GM23248 (cell line): Measurements from ENCODE around the gene PLCB1. TPM values are rescaled to one million over a fixed set of nuclear protein-coding genes. Genes with fewer than 3 reads are reported as not detected.

Source experiments
- DNase-seq: peaks from one replicate; pipeline ENCODE4 v3.0.0-alpha.2; 2015
- H2AFZ ChIP-seq: fragments of 200-600 bp; sonication (generic); 2 replicates; pipeline ENCODE4 v1.6.1; 2016; ENCODE audit warnings: antibody characterized with exemption
- H3F3A ChIP-seq: fragments of 200-600 bp; sonication (generic); 2 replicates; pipeline ENCODE4 v1.6.1; 2016; ENCODE audit warnings: mild to moderate bottlenecking, antibody characterized with exemption, mixed run types; ENCODE audit not compliant: insufficient read depth
- H3K27ac ChIP-seq: fragments of 200-600 bp; sonication (generic); 2 replicates; pipeline ENCODE4 v1.5.1; 2016; ENCODE audit warnings: mild to moderate bottlenecking
- H3K27me3 ChIP-seq: fragments of 200-600 bp; sonication (generic); replicated peaks from 2 replicates; pipeline ENCODE4 v1.6.1; 2016; ENCODE audit warnings: mild to moderate bottlenecking; ENCODE audit not compliant: insufficient read depth
- H3K36me3 ChIP-seq: fragments of 200-600 bp; sonication (generic); 2 replicates; pipeline ENCODE4 v1.6.1; 2016; ENCODE audit warnings: low read depth, mild to moderate bottlenecking
- H3K4me1 ChIP-seq: fragments of 200-600 bp; sonication (generic); 2 replicates; pipeline ENCODE4 v1.6.1; 2016; ENCODE audit warnings: mild to moderate bottlenecking; ENCODE audit not compliant: insufficient read depth
- H3K4me2 ChIP-seq: fragments of 200-600 bp; sonication (generic); one replicate; pipeline ENCODE4 v1.6.1; 2016; ENCODE audit warnings: mild to moderate bottlenecking; ENCODE audit not compliant: unreplicated experiment
- H3K4me3 ChIP-seq: fragments of 200-600 bp; sonication (generic); 2 replicates; pipeline ENCODE4 v1.5.1; 2016; ENCODE audit warnings: mild to moderate bottlenecking
- H3K79me2 ChIP-seq: fragments of 200-600 bp; sonication (generic); 2 replicates; pipeline ENCODE4 v1.6.1; 2016; ENCODE audit warnings: mild to moderate bottlenecking; ENCODE audit not compliant: insufficient read depth
- H3K9ac ChIP-seq: fragments of 200-600 bp; sonication (generic); 2 replicates; pipeline ENCODE4 v1.6.1; 2016; ENCODE audit warnings: mild to moderate bottlenecking
- H3K9me2 ChIP-seq: fragments of 200-600 bp; sonication (generic); 2 replicates; pipeline ENCODE4 v1.6.1; 2016; ENCODE audit warnings: mixed run types, mild to moderate bottlenecking, moderate library complexity; ENCODE audit not compliant: insufficient read depth
- H3K9me3 ChIP-seq: fragments of 200-600 bp; sonication (generic); one replicate; pipeline ENCODE4 v1.6.1; 2017; ENCODE audit warnings: low read depth
- H4K20me1 ChIP-seq: fragments of 200-600 bp; sonication (generic); 2 replicates; pipeline ENCODE4 v1.6.0; 2016; ENCODE audit not compliant: insufficient read depth
- EZH2 ChIP-seq: fragments of 200-600 bp; sonication (generic); IDR thresholded peaks from 2 replicates; pipeline ENCODE4 v1.6.1; 2018; ENCODE audit warnings: antibody characterized with exemption, mild to moderate bottlenecking; ENCODE audit not compliant: insufficient read depth, poor library complexity, severe bottlenecking
- EZH2phosphoT487 ChIP-seq: fragments of 200-600 bp; sonication (generic); IDR thresholded peaks from 2 replicates; pipeline ENCODE4 v1.6.1; 2018; ENCODE audit warnings: antibody characterized with exemption, moderate library complexity, mild to moderate bottlenecking, low read depth; ENCODE audit not compliant: insufficient read depth
- WGBS, 2 experiments: methylation state at CpG; one replicate each; pipeline ENCODE4 v1.1.6; 2015 to 2017; ENCODE audit warnings: low lambda C conversion rate in 2 of 2, low coverage in 1 of 2; ENCODE audit errors: missing lambda C conversion rate in 2 of 2; 5-methylcytosine and 5-hydroxymethylcytosine counted together
- in situ Hi-C: fragments of 300-500 bp; cut with MboI; formaldehyde crosslinking; loops from 2 replicates; pipeline ENCODE4 v1.15.0; 2020
- polyA plus RNA-seq: library from polyadenylated mRNA; unstranded; fragments of >200 nt; fragmentation: Nextera tagmentation; extraction: Ambion mirVana; gene quantifications from 2 replicates; pipeline ENCODE4 v1.2.1, GENCODE V29; 2016
- total RNA-seq: library from RNA; depleted of rRNA; stranded (reverse); fragments of >200 nt; shearing (Covaris generic); gene quantifications from 2 replicates; pipeline ENCODE4 v1.2.3, GENCODE V29; 2014

The PLCB1 gene
- total and polyA plus RNA-seq, 2 experiments from 2014 or later: 3.7 to 12.8 TPM

- Histone ChIP-seq H3K9ac (no peak overlapping the region), H3K9me3 (no peaks in the 10 kb centered on the region), H4K20me1 (no peaks in the 10 kb centered on the region), H3K27me3 (no peaks in the 10 kb centered on the region), H3K36me3 (no peaks in the 10 kb centered on the region), H3F3A (no peaks in the 10 kb centered on the region), H3K9me2 (no peaks in the 10 kb centered on the region), H3K4me1 (no peaks in the 10 kb centered on the region), H3K27ac (no peak overlapping the region), H3K4me2 (no peak overlapping the region), H3K79me2 (no peaks in the 10 kb centered on the region), H2AFZ (no peak overlapping the region), H3K4me3 (no peak overlapping the region)
- in situ Hi-C loops: no loop called here
- peak; percentile 44 for DNase-seq
- TF ChIP-seq EZH2phosphoT487 (no peak), EZH2 (no peak)
These were observed 777.5 kb downstream of the PLCB1 start for GRCh38 chr20:8909596-8909995.

- no peak for TF ChIP-seq EZH2
- TF ChIP-seq EZH2phosphoT487: no peak
- H3K4me2 ChIP-seq: no peak overlapping the region
- H3K79me2 ChIP-seq: no peaks in the 10 kb centered on the region
- in situ Hi-C loops: no loop called here
- H3K27ac ChIP-seq: no peak overlapping the region
- no peak for DNase-seq
- no peaks in the 10 kb centered on the region for H3F3A ChIP-seq
- H3K4me3 ChIP-seq: no peak overlapping the region
- H3K36me3 ChIP-seq: no peaks in the 10 kb centered on the region
- no peaks in the 10 kb centered on the region for H4K20me1 ChIP-seq
- no peaks in the 10 kb centered on the region for H3K27me3 ChIP-seq
- no peak overlapping the region for H2AFZ ChIP-seq
- no peaks in the 10 kb centered on the region for H3K9me2 ChIP-seq
- no peaks in the 10 kb centered on the region for H3K9me3 ChIP-seq
- no peak overlapping the region for H3K9ac ChIP-seq
- WGBS, 2 experiments: 71% methylated on average over 3 of the region's 3 CpGs
- no peaks in the 10 kb centered on the region for H3K4me1 ChIP-seq
These were observed 780.0 kb downstream of the PLCB1 start for GRCh38 chr20:8912096-8912495.

GRCh38 chr20:8912731-8913130, 780.7 kb downstream of the PLCB1 start:
- Histone ChIP-seq H3K36me3 (no peaks in the 10 kb centered on the region), H4K20me1 (no peaks in the 10 kb centered on the region), H3K27me3 (no peaks in the 10 kb centered on the region), H3K79me2 (no peaks in the 10 kb centered on the region), H3K9me3 (no peaks in the 10 kb centered on the region), H3K9ac (no peak overlapping the region), H2AFZ (no peak overlapping the region), H3K4me2 (no peak overlapping the region), H3F3A (no peaks in the 10 kb centered on the region), H3K4me3 (no peak overlapping the region), H3K4me1 (no peaks in the 10 kb centered on the region), H3K27ac (no peak overlapping the region), H3K9me2 (no peaks in the 10 kb centered on the region)
- TF ChIP-seq EZH2phosphoT487 (no peak), EZH2 (no peak)
- 44% methylated on average over 3 of the region's 3 CpGs for WGBS, 2 experiments
- DNase-seq: no peak
- in situ Hi-C loops: no loop called here

GRCh38 chr20:8913456-8913855, 781.4 kb downstream of the PLCB1 start:
- in situ Hi-C loops: no loop called here
- H3K4me1 ChIP-seq: no peaks in the 10 kb centered on the region

GRCh38 chr20:8914421-8914820, 782.4 kb downstream of the PLCB1 start:
- Histone ChIP-seq H3K9me3 (no peaks in the 10 kb centered on the region), H3K4me2 (no peak overlapping the region), H3F3A (no peaks in the 10 kb centered on the region), H2AFZ (no peak overlapping the region), H3K27me3 (no peaks in the 10 kb centered on the region), H3K79me2 (no peaks in the 10 kb centered on the region), H3K9ac (no peak overlapping the region), H3K4me1 (no peaks in the 10 kb centered on the region), H3K27ac (no peak overlapping the region), H3K4me3 (no peak overlapping the region), H4K20me1 (no peaks in the 10 kb centered on the region), H3K9me2 (no peaks in the 10 kb centered on the region), H3K36me3 (no peaks in the 10 kb centered on the region)
- in situ Hi-C loops: no loop called here
- DNase-seq: no peak
- 73 to 82% methylated on average over 1 of the region's 1 CpG for WGBS, 2 experiments
- TF ChIP-seq EZH2phosphoT487 (no peak), EZH2 (no peak)

More at GRCh38 chr20:8913456-8913855, 781.4 kb downstream of the PLCB1 start:
- Histone ChIP-seq H3K9ac (no peak overlapping the region), H3K9me2 (no peaks in the 10 kb centered on the region), H3K27me3 (no peaks in the 10 kb centered on the region), H3F3A (no peaks in the 10 kb centered on the region), H2AFZ (no peak overlapping the region), H3K4me2 (no peak overlapping the region), H3K9me3 (no peaks in the 10 kb centered on the region), H3K36me3 (no peaks in the 10 kb centered on the region), H4K20me1 (no peaks in the 10 kb centered on the region), H3K27ac (no peak overlapping the region), H3K79me2 (no peaks in the 10 kb centered on the region), H3K4me3 (no peak overlapping the region)
- TF ChIP-seq EZH2phosphoT487: no peak
- TF ChIP-seq EZH2: no peak
- no peak for DNase-seq
